NK-92 (cell line): ENCODE measurements around the gene TBC1D7.
A peak's percentile ranks its signal among the peaks of the same experiment; 100 is the strongest.

ENCODE experiments used
- DNase-seq: peaks from one replicate; lab custom pipeline; 2025; ENCODE audit not compliant: unreplicated experiment; lab: John Stamatoyannopoulos, UW

Gene TBC1D7

DNA sequence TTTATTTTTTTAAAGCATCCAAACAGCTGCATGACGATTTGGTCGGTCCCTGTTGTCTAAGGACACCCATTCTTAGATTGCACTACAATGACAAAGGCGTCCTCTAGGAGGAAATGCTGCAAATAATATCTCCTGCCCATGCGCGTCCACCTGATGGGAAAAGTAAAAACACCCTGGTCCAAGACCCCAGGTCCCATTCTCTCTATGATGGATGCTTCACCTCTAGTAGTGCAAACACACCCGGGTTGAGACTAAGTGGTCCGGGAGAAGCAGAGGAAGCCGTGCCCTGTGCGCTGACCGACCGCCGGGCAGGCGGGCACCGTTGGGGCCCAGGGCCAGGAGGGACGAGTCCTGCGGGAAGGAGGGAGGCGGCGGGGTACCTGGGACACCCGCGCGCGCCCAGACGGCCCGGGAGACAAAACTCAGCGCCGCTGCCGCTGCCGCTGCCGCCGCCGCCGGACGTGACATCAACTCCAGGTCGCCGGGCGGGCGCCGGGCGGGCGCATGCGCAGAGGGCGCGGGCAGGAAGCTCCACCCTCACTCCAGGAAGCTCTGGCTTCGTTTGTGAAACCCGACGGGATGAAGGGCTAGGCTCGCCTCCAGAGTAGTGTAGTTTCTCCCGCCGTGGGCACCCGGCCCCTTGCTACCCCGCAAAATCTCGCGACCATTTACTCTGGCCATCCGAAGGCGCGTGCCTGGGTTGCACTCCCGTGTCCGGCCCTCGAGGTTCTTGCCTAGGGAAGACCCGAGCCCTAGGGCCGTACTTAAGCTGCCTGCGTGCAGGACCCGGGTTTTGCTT lies at the start of gene TBC1D7:
Gene TBC1D7 (minus strand): TSS at position 462 of the 799 bp plus-strand sequence. CDS start 1,639 bp downstream, outside the sequence.
- peak; percentile 47 for DNase-seq

GRCh38 chr6:13377054-13377758 lies 48.9 kb upstream of the TBC1D7 start:
- DNase-seq: no peak

GRCh38 chr6:13375360-13375878 lies 47.1 kb upstream of the TBC1D7 start:
- DNase-seq: no peak

DNA sequence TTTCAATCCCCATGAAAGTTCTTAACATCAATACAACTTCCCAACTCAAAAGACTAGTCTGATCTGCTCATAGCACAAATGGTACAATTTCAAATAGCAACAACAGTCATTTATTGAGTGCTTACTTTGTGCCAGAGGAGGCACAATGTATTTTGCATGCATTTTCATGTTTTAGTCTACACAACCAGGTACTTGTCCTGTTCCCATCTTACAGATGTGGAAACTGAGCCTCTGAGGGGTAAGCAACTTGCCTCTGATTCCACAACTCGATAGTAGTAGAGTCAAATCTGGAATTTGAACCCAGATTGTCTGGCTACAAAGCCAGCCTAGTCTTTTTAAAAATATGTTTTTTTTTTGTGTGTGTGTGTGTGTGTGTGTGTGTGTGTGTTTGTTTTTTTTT lies 45.6 kb upstream of the TBC1D7 start:
- no peak for DNase-seq

DNA sequence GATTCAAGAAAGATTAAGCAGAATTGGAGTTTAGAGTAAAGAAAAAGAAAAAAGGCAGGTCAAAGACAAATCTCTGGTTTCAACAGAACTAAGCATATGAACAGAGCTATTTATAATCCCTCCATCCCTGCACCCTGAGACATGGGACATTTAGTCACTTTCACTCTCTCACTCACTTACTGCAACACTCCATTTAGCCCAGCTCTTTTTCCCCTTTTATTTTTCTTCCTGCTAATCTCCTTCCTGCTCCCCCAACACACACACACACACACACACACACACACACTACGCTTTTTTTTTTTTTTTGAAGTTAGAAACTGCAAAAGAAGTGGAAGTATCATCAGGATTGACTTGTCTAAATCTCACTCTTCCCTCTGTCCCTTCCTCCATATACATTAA lies 45.1 kb upstream of the TBC1D7 start:
- DNase-seq: no peak

DNA sequence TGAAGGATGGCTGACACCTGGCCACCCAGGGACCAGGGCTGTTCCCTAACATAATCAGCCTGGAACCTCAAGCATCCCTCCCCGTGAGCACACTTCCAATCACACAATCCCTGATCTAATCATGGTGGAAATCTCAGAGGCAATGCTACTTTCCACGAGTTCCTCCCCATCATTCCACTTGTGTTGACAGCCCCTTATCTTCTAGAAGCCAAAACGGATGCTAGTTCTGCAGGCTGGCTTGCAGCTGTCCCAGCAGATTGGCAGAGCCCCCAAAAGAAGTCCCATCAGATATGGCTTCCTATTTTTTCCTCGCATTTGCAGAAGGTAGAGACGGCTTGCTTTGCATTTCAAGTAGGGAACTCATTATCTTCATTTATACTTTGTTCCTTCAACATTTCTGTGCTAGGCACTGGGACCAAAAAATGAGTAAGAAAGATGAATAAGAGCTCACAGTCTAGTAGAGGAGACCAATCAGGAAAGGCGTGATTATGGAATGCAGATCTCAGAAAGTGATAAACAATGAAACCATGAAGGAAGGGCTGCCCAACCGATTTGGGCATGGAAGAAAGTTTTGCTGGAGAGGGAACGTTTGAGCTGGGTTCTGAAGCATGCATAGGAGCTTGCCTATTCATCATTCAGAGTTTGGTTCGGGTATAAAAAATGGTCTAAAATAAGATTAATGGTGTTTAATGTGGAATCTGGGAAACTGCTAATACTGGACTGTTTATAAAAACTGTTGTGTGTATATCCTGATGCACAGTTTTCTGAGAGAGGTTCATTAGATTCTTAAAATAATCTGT lies 44.6 kb upstream of the TBC1D7 start:
- DNase-seq: no peak

DNA sequence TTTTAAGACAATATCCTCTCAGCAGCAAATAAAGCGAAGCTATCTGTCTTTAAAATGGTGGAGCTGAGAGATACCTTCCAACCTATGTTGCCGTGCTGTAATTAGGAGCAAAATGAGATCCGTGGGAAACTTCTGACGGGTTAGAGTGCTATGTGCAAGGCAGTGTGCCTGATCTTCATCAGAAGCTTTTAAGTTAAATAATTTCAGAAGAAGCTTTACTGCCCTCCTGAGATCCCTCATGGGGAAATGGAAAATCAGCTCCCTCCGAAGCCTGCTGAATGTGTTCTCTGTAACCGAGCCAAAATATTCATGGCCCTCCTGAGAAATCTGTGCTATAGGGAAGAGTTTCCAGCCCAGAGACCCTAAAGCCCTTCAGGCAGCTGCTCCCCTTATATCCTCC lies 43.7 kb upstream of the TBC1D7 start:
- no peak for DNase-seq

DNA sequence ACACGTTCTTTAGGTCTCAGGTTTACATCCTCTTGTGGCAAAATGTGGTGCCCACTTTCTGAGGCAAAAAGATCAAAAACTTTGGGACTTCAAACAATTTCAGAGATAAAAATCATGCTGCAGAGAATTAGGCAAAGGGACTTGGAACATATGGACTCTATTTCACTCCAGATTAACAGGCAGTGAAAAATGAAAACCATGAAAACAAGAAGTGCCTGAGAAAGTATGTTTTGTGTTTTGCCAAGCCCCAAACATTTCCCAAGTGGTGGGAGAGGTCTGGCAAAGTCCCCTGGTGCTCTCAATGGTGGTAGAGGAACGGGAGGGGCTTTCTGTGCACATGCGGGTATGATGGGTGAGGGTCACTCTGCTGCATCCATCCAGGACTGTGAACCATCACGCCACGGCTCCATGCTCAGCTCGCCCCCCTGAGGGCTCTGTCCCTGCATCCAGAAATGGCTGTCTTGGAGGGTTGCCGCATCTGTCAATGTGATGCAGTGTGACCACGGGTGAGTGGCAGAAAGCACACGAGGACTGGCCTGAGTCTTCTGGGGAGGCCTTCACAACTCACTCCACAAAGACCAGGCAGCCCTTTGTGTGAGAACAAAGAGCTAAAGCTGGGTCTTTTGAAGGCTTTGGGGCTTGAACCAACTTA lies 43.2 kb upstream of the TBC1D7 start:
- no peak for DNase-seq

DNA sequence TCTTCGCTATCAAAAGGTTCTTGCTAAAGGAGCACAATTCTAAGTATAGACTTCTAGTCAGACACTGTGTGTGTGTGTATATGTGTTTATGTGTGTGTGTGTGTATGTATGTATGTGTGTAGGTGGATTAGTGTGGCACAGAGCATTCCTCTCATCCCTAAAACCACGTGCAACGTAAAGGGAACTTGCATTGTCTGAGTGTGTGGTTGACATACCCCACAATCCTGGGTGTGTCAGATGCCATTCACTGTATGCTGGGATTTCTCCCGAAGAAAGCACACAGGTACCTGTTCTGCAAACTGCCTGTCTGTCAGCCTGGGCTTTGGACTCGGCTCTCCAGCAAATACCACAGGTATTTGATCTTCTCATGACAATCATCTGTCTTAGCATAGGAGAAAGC lies 42.3 kb upstream of the TBC1D7 start:
- DNase-seq: no peak

DNA sequence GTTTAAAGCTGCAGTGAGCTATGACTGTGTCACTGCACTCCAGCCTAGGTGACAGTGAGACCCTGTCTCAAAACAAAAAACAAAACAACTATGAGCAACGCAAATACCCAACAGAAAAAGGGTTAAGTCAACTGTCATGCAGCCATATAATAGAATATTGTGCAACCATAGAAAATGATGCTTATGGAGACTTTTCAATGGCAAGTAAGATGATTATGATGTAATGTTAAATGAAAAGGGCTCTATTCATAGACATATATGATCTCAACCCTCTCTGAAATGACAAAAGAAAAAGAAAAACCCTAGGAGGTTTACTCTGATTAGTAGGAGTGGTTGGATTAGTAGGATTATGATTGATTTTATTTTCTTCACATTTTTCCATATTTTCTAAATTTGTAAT lies 41.3 kb upstream of the TBC1D7 start:
- no peak for DNase-seq

GRCh38 chr6:13368731-13369115 lies 40.4 kb upstream of the TBC1D7 start:
- no peak for DNase-seq

DNA sequence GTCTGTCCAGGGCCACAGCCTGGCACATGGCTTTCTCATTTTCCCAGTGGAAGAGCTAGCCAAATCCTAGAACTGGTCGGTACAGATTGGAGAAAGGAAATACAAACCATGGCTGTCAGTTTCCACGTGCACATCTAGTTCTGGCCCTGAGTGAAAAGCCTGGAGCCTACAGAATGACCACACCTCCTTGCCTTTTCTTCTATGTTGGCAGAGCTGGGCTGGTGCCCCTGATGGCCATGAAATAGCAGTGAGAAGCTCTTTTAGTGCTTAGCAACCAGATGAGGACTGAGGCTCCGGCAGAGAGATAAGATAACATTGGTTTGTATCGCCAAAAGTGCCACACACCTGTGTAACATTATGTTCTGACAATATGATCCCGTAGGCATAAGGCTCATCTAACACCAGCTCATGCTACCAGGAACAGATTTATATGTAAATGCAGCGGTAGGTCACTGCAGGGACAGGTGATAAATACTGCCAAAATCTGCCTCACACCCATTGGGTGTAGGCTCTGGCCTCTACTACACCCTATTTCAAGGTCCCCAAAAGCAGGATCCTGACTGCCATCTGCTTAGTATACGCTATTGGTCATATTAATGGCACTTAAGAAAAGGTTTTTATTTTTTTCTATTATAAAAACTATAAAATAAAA lies 39.9 kb upstream of the TBC1D7 start:
- no peak for DNase-seq

GRCh38 chr6:13367396-13367795 lies 39.1 kb upstream of the TBC1D7 start:
- no peak for DNase-seq

- DNase-seq: no peak
Observed at GRCh38 chr6:13365320-13365719, 37.0 kb upstream of the TBC1D7 start.

DNA sequence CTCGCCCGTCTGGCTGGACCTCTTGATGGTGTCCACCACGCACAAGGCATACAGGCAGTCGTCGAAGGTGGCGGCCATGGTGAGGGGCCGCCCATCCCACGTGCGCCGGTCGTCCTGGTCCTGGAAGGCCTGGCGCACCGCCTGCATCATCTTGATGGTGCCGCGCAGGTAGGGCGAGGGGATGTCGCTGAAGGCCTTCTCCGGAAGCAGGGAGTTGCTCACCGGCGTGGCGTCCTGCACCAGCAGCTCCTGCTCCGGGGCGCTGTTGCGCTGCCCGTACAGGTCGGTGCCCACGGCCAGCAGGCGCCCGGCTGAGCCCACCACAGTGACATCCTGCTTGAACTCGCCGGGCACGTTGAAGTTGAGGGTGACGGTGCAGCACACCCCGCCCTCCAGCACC lies 36.5 kb upstream of the TBC1D7 start:
- DNase-seq: no peak

DNA sequence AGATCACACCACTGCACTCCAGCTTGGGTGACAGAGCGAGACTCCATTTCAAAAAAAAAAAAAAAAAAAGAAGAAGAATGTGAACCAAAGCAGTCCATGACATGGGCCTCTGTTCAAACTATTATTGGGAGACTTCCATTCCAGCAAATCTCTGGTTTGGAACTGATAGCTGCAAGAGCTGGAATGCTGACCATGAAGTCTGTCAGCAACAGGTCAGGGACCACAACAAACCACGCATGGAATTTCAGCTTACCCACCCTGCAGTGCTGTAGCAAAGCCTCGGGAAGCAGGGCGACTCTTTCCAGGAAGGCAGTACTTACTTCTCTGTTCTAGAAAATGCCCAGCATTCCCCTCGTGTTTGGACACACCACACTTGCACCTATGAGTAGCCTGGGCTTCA lies 34.1 kb upstream of the TBC1D7 start:
- no peak for DNase-seq

DNA sequence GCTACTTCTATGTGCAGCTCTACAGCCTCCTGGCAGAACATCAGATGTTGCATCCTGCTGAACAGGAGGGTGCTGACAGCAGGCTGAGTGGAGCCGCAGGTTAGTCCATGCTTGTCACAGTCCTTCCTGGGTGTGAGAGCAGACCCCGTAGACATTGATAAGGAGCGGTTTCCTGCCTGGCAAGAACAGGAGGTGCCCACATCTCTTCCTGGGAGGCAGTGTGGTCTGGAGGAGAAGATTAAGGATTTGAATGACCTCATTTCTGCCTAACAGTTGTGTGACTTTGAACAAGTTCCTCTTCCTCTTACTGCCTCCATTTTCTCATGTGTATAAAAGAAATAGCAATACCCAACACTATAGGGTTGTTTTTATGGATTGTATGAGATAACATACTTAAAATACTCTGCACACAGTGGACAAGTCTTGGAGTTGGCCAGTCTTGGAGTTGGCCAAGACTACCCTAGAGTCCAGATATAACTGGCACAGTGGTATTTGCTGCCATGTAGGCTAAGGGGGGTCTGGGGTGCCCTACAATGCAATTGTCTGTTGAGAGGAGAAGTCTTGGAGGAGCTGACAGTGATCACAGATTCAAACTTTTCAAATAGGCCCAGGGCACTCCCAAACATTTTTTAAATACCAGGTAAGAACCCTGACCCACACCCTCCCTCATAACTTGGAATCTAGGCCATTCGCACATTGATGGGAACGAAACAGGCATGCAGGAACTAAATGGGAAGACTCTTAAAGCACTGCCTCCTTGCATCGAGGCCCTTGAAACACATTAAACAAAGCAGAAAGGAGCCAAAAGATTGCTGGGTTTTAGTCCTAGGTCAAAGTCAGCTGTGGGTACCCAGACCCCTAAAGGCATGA lies 32.6 kb upstream of the TBC1D7 start:
- no peak for DNase-seq

GRCh38 chr6:13359287-13359686 lies 30.9 kb upstream of the TBC1D7 start:
- DNase-seq: no peak

DNA sequence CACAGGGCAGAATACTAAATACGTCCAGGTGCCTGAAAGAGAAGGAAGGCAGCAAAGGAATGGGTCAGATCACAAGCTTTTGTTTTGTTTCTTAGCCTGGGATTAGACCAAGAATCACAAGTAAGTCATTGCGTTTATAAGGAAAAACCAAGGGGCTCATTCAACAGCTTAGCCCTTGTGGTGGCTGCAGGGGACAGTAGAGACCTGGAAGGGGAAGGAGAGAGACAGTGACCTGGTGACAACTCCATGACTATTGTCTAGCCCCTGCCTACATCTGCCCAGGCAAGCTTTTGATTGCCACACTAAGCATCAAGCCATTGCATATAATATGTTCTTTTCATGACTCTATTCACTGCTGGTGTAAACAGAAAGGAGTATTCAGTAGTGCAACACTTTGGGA lies 30.2 kb upstream of the TBC1D7 start:
- no peak for DNase-seq
